ENCODE results near the gene ZNF609.
"Not testable (repeated sequence)": the region's sequence is repeated elsewhere in the genome, so short reads cannot be mapped to it uniquely, and the experiment has no call there.

The ZNF609 gene

GRCh38 chr15:64622410-64623260, 162.3 kb downstream of the ZNF609 start:
- DNase-seq (ENCODE audit: low read depth), result no peak

GRCh38 chr15:64623347-64623996, 163.1 kb downstream of the ZNF609 start:
- no peak for DNase-seq (ENCODE audit: low read depth)

- no peak for DNase-seq (ENCODE audit: low read depth)
Measured at GRCh38 chr15:64624242-64624641, 163.9 kb downstream of the ZNF609 start.

- DNase-seq (ENCODE audit: low read depth), result no peak
Measured at GRCh38 chr15:64629063-64629462, 168.7 kb downstream of the ZNF609 start.

- DNase-seq (ENCODE audit: low read depth), result no peak
Measured at GRCh38 chr15:64630396-64631107, 170.2 kb downstream of the ZNF609 start.

- DNase-seq (ENCODE audit: low read depth), result not testable (repeated sequence)
Measured at GRCh38 chr15:64632639-64633038, 172.3 kb downstream of the ZNF609 start.

- no peak for DNase-seq (ENCODE audit: low read depth)
Measured at GRCh38 chr15:64633332-64633731, 173.0 kb downstream of the ZNF609 start.

GRCh38 chr15:64634027-64634426, 173.6 kb downstream of the ZNF609 start:
- no peak for DNase-seq (ENCODE audit: low read depth)

GRCh38 chr15:64634576-64635498, 174.5 kb downstream of the ZNF609 start:
- no peak for DNase-seq (ENCODE audit: low read depth)

- no peak for DNase-seq (ENCODE audit: low read depth)
Measured at GRCh38 chr15:64635499-64636495, 175.4 kb downstream of the ZNF609 start.

GRCh38 chr15:64636556-64636955, 176.2 kb downstream of the ZNF609 start:
- no peak for DNase-seq (ENCODE audit: low read depth)

GRCh38 chr15:64637412-64637811, 177.0 kb downstream of the ZNF609 start:
- no peak for DNase-seq (ENCODE audit: low read depth)

GRCh38 chr15:64639744-64640143, 179.4 kb downstream of the ZNF609 start:
- DNase-seq (ENCODE audit: low read depth), result not testable (repeated sequence)

- no peak for DNase-seq (ENCODE audit: low read depth)
Measured at GRCh38 chr15:64640146-64640871, 179.9 kb downstream of the ZNF609 start.

GRCh38 chr15:64642875-64643274, 182.5 kb downstream of the ZNF609 start:
- DNase-seq (ENCODE audit: low read depth), result no peak

- no peak for DNase-seq (ENCODE audit: low read depth)
Measured at GRCh38 chr15:64643685-64644084, 183.3 kb downstream of the ZNF609 start.

GRCh38 chr15:64644811-64645210, 184.4 kb downstream of the ZNF609 start:
- DNase-seq (ENCODE audit: low read depth), result not testable (repeated sequence)

GRCh38 chr15:64645995-64646394, 185.6 kb downstream of the ZNF609 start:
- DNase-seq (ENCODE audit: low read depth), result no peak

- DNase-seq (ENCODE audit: low read depth), result no peak
Measured at GRCh38 chr15:64647367-64647766, 187.0 kb downstream of the ZNF609 start.

GRCh38 chr15:64650552-64650951, 190.2 kb downstream of the ZNF609 start:
- DNase-seq (ENCODE audit: low read depth), result no peak

Measured in HS-27A (cell line).